H9 (cell line): ENCODE results near the gene ELOVL4. TPM values are rescaled to one million over a fixed set of nuclear protein-coding genes. Genes with fewer than 3 reads are reported as not detected.
A peak's percentile ranks its signal among the peaks of the same experiment; 100 is the strongest.

Experiments
- DNase-seq: peaks from one replicate; pipeline ENCODE4 v3.0.0-alpha.2; 2017
- H2AFZ ChIP-seq: one replicate; pipeline ENCODE4 v1.6.1; 2013; ENCODE audit warnings: mild to moderate bottlenecking, low read length, control low read depth, moderate library complexity
- H2AK5ac ChIP-seq: 2 replicates; pipeline ENCODE4 v1.6.1; 2013; ENCODE audit warnings: low read length, control low read depth, mixed read lengths; ENCODE audit not compliant: insufficient read length
- H2BK120ac ChIP-seq: one replicate; pipeline ENCODE4 v1.6.1; 2013; ENCODE audit warnings: low read depth, mild to moderate bottlenecking, low read length, control low read depth, inconsistent platforms; ENCODE audit not compliant: poor library complexity, severe bottlenecking
- H2BK12ac ChIP-seq: 2 replicates; pipeline ENCODE4 v1.6.1; 2013; ENCODE audit warnings: low read length, control low read depth, mixed read lengths, low read depth; ENCODE audit not compliant: insufficient read length
- H2BK15ac ChIP-seq: 2 replicates; pipeline ENCODE4 v1.6.1; 2013; ENCODE audit warnings: low read depth, low read length, control low read depth
- H2BK20ac ChIP-seq: one replicate; pipeline ENCODE4 v1.6.1; 2013; ENCODE audit warnings: low read depth, mild to moderate bottlenecking, low read length, control low read depth, inconsistent platforms; ENCODE audit not compliant: poor library complexity, severe bottlenecking
- H2BK5ac ChIP-seq: 2 replicates; pipeline ENCODE4 v1.6.1; 2013; ENCODE audit warnings: low read length, control low read depth, mixed read lengths; ENCODE audit not compliant: insufficient read length
- H3K14ac ChIP-seq: 2 replicates; pipeline ENCODE4 v1.6.1; 2013; ENCODE audit warnings: low read length, control low read depth; ENCODE audit not compliant: insufficient read depth
- H3K18ac ChIP-seq: 2 replicates; pipeline ENCODE4 v1.6.1; 2013; ENCODE audit warnings: low read depth, mild to moderate bottlenecking, mixed read lengths, low read length, control low read depth; ENCODE audit not compliant: insufficient read length
- H3K23ac ChIP-seq: 2 replicates; pipeline ENCODE4 v1.6.1; 2013; ENCODE audit warnings: low read length, control low read depth, mixed read lengths, low read depth; ENCODE audit not compliant: insufficient read length
- H3K23me2 ChIP-seq: 2 replicates; pipeline ENCODE4 v1.6.1; 2013; ENCODE audit warnings: low read depth, mild to moderate bottlenecking, mixed read lengths, low read length, control low read depth; ENCODE audit not compliant: insufficient read length, poor library complexity, severe bottlenecking
- H3K27ac ChIP-seq: 2 replicates; pipeline ENCODE4 v1.5.1; 2013; ENCODE audit warnings: low read length, control low read depth, mixed read lengths, low read depth; ENCODE audit not compliant: insufficient read length
- H3K27me3 ChIP-seq: 2 replicates; pipeline ENCODE4 v1.6.1; 2013; ENCODE audit warnings: low read length, control low read depth, inconsistent platforms; ENCODE audit not compliant: insufficient read depth
- H3K4ac ChIP-seq: 2 replicates; pipeline ENCODE4 v1.6.1; 2013; ENCODE audit warnings: low read depth, mild to moderate bottlenecking, control low read depth, inconsistent platforms, low read length, moderate library complexity
- H3K4me1 ChIP-seq: 2 replicates; pipeline ENCODE4 v1.6.1; 2013; ENCODE audit warnings: low read length, control low read depth, inconsistent platforms; ENCODE audit not compliant: insufficient read depth
- H3K4me2 ChIP-seq: 2 replicates; pipeline ENCODE4 v1.6.1; 2013; ENCODE audit warnings: low read length, control low read depth, mixed read lengths; ENCODE audit not compliant: insufficient read length, insufficient read depth
- H3K56ac ChIP-seq: 2 replicates; pipeline ENCODE4 v1.6.1; 2013; ENCODE audit warnings: low read depth, mild to moderate bottlenecking, mixed read lengths, low read length, control low read depth; ENCODE audit not compliant: insufficient read length
- H3K79me1 ChIP-seq: 2 replicates; pipeline ENCODE4 v1.6.1; 2013; ENCODE audit warnings: low read depth, mild to moderate bottlenecking, moderate library complexity, low read length, control low read depth, inconsistent platforms; ENCODE audit not compliant: insufficient read depth, poor library complexity, severe bottlenecking
- H3K79me2 ChIP-seq: 2 replicates; pipeline ENCODE4 v1.6.1; 2013; ENCODE audit warnings: low read length, control low read depth, inconsistent platforms; ENCODE audit not compliant: insufficient read depth
- H3K9ac ChIP-seq: 2 replicates; pipeline ENCODE4 v1.6.1; 2013; ENCODE audit warnings: low read length, control low read depth, mixed read lengths; ENCODE audit not compliant: insufficient read length; ENCODE audit errors: extremely low read depth
- H3K9me3 ChIP-seq: one replicate; pipeline ENCODE4 v1.6.1; 2013; ENCODE audit warnings: low read depth, low read length, inconsistent platforms; ENCODE audit not compliant: control insufficient read depth
- H3T11ph ChIP-seq: one replicate; pipeline ENCODE4 v1.6.1; 2013; ENCODE audit warnings: mild to moderate bottlenecking, low read length, control low read depth, inconsistent platforms
- H4K20me1 ChIP-seq: one replicate; pipeline ENCODE4 v1.6.1; 2013; ENCODE audit not compliant: control insufficient read depth, insufficient read length, insufficient read depth
- H4K5ac ChIP-seq: 2 replicates; pipeline ENCODE4 v1.6.1; 2013; ENCODE audit warnings: low read depth, mild to moderate bottlenecking, mixed read lengths, low read length, control low read depth; ENCODE audit not compliant: insufficient read length
- H4K8ac ChIP-seq: replicated peaks from 2 replicates; pipeline ENCODE4 v1.6.1; 2013; ENCODE audit warnings: low read length, control low read depth, mixed read lengths, low read depth; ENCODE audit not compliant: insufficient read length
- H4K91ac ChIP-seq: 2 replicates; pipeline ENCODE4 v1.6.1; 2013; ENCODE audit warnings: low read depth, mild to moderate bottlenecking, moderate library complexity, mixed read lengths, low read length, control low read depth; ENCODE audit not compliant: insufficient read length
- H3K27ac Mint-ChIP-seq, 3 experiments: 2 replicates in 2 of 3; 3 replicates in 1 of 3; pipeline ENCODE4 v1.8.0; 2020 to 2021; ENCODE audit warnings: mixed read lengths in 3 of 3, mild to moderate bottlenecking in 1 of 3, moderate library complexity in 1 of 3
- H3K27me3 Mint-ChIP-seq: 2 replicates; pipeline ENCODE4 v1.8.0; 2021; ENCODE audit warnings: low read depth, mild to moderate bottlenecking, moderate library complexity, mixed read lengths
- H3K36me3 Mint-ChIP-seq, 3 experiments: 2 replicates in 2 of 3; 3 replicates in 1 of 3; pipeline ENCODE4 v1.8.0; 2020 to 2021; ENCODE audit warnings: low read depth in 3 of 3, mixed read lengths in 3 of 3; ENCODE audit not compliant: insufficient read depth in 1 of 3
- H3K4me1 Mint-ChIP-seq, 2 experiments: 2 replicates each; pipeline ENCODE4 v1.8.0; 2020; ENCODE audit warnings: mixed read lengths in 2 of 2
- H3K4me3 Mint-ChIP-seq, 2 experiments: 2 replicates in 1 of 2; 3 replicates in 1 of 2; pipeline ENCODE4 v1.8.0; 2020 to 2021; ENCODE audit warnings: mild to moderate bottlenecking in 2 of 2, mixed read lengths in 2 of 2, moderate library complexity in 1 of 2
- H3K9me3 Mint-ChIP-seq, 2 experiments: 2 replicates in 1 of 2; 3 replicates in 1 of 2; pipeline ENCODE4 v1.8.0; 2020; ENCODE audit warnings: mild to moderate bottlenecking in 2 of 2, mixed read lengths in 2 of 2, moderate library complexity in 1 of 2
- WGBS: extraction: QIAGEN DNeasy Blood & Tissue Kit; methylation state at CpG from one replicate; pipeline ENCODE4 v1.1.7; 2013; ENCODE audit warnings: missing lambda C conversion rate, low lambda C conversion rate, mixed read lengths; ENCODE audit not compliant: insufficient read length; ENCODE audit errors: extremely low coverage; 5-methylcytosine and 5-hydroxymethylcytosine counted together
- total RNA-seq: library from RNA; stranded (reverse); gene quantifications from 2 replicates; pipeline ENCODE4 v1.2.1, GENCODE V29; 2021
- TF ChIP-seq, protein P1 (sequence below): fragments of 200-600 bp; sonication (generic); conservative IDR thresholded peaks from 3 replicates; pipeline ENCODE4 v1.8.0; 2021; ENCODE audit warnings: antibody characterized with exemption, mild to moderate bottlenecking

ELOVL4 gene
- total RNA-seq, 1 experiment from 2014 or later, result 10.1 TPM

DNA sequence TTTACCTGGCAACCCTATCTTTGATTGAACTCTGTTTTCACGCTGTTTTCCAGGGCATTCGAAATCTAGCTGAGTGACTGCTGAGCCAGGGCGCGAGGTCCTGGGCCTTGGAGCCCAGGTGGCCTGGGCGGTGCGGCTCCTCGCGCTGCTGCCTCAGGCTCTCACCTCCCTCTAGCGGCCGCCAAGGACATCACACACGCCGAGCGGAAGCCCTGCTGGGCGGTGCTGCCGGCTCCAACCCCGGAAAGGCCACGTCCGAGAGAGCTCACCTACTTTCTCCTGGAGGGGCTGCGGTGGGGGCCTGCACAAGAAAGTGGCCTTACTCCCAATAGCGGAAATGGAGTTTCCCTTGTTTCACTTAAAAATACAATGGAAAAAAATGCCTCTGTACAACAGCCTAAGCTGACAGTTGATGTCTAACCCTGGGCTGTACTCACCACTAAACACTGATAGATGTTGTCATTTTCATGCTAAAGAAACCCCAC is 77.7 kb downstream of the ELOVL4 start:
- Histone ChIP-seq H2BK15ac (no peak overlapping the region), H3T11ph (no peak overlapping the region), H3K27me3 (no peaks in the 10 kb centered on the region), H3K56ac (no peak overlapping the region), H2BK20ac (no peak overlapping the region), H3K9ac (no peak overlapping the region), H3K4ac (no peak overlapping the region), H3K9me3 (no peaks in the 10 kb centered on the region), H4K8ac (no peak overlapping the region), H3K23ac (no peak overlapping the region), H3K79me1 (no peaks in the 10 kb centered on the region), H2AK5ac (no peak overlapping the region), H4K20me1 (no peaks in the 10 kb centered on the region), H3K23me2 (peaks cover 2% of the 10 kb centered on the region), H3K4me2 (no peak overlapping the region), H2BK120ac (no peak overlapping the region), H4K91ac (no peak overlapping the region), H3K27ac (no peak overlapping the region), H3K14ac (no peak overlapping the region), H2BK12ac (no peak overlapping the region), H3K4me1 (no peaks in the 10 kb centered on the region), H4K5ac (no peak overlapping the region), H3K18ac (no peak overlapping the region), H2AFZ (no peak overlapping the region), H2BK5ac (no peak overlapping the region), H3K79me2 (no peaks in the 10 kb centered on the region)
- Mint-ChIP-seq H3K4me3 (peak overlapping the region in 1 of 2 experiments; percentile 50; a peak in 1 of 5 replicates), H3K27ac (no peak overlapping the region), H3K36me3 (no peaks in the 10 kb centered on the region; a peak in 1 of 7 replicates), H3K27me3 (peaks cover 2% of the 10 kb centered on the region), H3K9me3 (no peaks in the 10 kb centered on the region), H3K4me1 (peaks cover 26 to 34% of the 10 kb centered on the region in 2 experiments)
- peak; percentile 86 for DNase-seq
- TF ChIP-seq, protein P1, sequence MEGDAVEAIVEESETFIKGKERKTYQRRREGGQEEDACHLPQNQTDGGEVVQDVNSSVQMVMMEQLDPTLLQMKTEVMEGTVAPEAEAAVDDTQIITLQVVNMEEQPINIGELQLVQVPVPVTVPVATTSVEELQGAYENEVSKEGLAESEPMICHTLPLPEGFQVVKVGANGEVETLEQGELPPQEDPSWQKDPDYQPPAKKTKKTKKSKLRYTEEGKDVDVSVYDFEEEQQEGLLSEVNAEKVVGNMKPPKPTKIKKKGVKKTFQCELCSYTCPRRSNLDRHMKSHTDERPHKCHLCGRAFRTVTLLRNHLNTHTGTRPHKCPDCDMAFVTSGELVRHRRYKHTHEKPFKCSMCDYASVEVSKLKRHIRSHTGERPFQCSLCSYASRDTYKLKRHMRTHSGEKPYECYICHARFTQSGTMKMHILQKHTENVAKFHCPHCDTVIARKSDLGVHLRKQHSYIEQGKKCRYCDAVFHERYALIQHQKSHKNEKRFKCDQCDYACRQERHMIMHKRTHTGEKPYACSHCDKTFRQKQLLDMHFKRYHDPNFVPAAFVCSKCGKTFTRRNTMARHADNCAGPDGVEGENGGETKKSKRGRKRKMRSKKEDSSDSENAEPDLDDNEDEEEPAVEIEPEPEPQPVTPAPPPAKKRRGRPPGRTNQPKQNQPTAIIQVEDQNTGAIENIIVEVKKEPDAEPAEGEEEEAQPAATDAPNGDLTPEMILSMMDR, result peak; percentile 90
- WGBS, result no CpG with 5 or more reads among the region's 20 CpGs
